GM18909 (cell line): ENCODE measurements around the gene RTL1.

Source experiments
- ATAC-seq: cut with Tn5 transposase; IDR thresholded peaks from one replicate; pipeline ENCODE4 v1.9.1; 2021; ENCODE audit warnings: mild to moderate bottlenecking; ENCODE audit not compliant: unreplicated experiment, poor library complexity

The RTL1 gene

DNA sequence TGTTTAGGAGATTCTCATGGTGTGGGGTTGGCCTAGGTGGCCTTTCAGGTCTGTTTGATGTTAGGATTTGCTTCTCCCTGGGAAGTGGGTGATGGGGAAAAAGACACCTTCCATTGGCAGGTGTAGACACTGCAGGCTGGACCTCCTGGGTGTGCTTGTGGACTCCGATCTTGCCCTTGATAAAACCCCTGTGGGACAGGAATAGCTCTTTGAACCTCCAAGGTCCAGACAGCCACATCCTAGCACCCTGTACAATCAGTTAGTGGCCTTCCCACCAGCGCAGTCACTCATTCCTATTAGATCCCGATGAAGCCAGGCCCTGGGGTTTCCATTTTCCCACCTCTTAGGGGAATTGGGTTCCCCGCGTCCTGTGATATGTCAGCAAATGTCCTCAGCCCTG lies 49.1 kb downstream of the RTL1 start:
- no peak for ATAC-seq

DNA sequence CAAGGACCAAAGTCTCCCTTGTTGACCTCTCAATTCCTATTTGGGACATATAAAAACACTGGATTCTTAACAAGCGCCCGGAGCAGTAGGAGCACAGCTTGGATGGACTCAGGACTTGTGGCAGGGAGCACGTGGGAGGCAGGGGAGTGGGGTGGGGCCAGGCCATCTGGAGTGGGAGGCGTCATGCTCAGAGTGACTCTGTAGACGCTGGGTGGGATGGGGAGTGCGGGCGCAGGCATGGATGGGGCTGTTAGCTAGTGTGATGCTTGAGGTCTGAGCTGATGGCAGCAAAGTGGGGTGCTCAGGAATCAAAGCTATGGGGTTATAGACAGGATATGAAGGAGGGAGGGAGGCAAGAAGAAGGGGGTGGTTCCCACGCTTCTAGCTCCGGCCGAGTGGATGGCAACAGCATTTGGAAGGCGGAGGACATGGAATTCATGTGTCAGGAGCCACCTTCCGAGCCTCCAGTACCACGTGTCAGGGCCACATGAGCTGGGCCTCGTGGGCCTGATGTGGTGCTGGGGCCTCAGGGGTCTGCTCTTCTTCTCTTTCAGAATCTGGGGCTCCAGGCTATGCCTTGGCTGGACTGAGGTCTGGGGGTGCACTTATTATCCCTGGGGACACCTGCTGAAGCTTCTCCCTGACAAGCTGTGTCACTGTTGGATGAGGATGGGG lies 51.4 kb downstream of the RTL1 start:
- no peak for ATAC-seq

DNA sequence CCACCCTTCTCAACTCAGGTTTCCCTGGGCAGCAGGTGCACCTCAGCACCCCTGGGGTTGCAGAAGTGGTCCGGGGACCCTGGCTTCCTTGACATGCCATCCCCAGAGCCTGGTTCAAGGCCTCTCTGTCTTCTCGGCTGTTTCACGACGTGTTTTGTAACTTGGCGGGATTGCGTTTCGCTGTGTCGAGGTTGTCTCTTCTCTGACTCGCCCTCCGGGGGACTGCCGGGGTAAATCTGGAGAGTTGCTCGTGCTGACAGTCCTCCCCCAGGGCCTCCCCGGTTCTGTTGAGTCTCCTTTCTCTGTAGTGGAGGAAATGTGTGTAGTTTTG lies 52.0 kb downstream of the RTL1 start:
- ATAC-seq, result no peak

DNA sequence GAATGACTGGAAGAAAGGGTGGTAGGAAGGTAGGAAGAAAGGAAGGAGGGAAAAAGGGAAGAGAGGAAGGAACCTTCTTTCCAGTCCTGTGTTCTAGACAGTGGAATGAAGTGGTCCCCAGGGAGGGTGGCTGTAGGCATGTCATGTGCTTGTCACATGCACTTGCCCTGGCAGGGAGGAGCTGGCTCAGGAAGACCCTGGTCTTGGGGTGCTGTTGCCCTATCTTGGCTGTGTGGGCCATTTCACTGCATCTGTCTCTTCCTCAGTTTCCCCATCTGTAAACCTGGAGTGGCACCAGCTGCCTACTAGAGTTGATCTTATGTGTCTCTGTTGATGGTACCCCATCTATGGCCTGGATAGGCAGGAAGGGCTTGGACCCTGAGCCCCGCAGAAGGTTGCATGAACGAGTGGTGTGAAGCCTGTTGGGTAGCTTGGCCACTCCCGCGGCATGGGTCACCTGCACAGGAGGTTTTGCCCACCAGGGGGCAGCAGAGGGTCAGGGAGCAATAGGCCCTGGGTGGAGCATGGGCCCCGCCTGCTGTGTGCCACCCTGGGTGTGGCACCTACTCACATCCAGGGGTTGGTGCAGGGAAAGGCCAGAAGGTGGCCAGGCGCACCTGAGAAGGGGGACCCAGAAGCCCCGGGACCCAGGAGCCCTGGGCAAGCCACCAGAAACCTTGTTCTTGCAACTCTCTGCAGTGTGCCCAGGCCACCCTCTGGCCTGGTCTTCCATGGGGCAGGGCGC lies 52.5 kb downstream of the RTL1 start:
- peak; percentile 88 for ATAC-seq

DNA sequence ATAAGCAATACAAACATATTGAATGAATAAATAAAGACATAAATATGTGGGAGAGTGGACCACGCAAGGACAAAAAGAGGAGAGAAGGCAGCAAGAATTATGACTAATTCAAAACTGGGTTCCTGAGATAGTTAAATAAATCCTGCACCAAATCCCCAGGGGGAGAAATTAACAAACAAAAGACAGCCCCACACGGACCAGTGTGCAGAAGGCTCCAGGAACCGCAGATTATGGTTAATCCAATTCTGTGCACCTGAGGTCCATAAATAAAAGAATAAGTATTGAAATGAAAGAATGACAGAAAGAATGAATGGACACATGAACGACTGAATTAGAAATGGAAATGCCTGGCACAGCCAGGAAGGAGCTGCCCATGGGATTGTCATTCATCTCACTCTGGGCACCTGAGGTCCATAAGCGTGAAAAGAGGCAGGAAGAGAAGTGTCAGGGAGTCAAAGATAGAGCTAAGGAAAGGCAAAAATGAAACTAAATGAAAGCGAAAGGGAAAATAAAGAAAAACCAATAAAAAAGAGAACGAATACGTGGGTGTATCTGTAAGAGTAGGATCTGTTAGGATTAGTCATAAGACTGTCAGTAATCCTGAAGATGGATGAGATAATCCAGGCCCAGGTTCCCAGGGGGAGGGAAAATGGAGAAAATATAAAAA lies 54.3 kb downstream of the RTL1 start:
- no peak for ATAC-seq

DNA sequence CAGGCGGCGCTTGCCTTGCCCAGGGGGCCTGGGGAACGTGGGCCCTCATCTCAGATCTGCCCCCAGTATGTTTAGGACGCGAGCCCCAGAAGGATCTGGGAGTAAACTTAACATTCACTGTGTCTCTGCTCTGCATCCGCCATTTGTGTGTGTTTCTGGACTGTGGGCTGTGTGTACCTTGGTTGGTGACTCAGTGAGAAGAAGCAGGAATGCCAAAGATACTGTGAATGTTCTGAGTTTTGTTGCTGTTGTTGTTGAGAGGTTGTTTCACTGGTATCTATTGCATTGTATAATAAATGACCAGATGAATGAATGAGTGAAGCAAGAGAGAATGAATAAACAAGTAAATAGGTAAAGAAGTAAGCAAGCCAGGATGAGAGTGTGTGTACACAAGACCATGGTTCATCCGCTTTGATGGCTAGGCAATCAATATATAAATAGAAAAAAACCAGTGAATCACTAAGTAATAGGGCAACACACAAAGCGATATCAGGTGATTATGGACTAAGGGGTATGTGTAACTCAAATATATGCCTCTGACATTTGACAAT lies 57.1 kb downstream of the RTL1 start:
- ATAC-seq, result no peak

DNA sequence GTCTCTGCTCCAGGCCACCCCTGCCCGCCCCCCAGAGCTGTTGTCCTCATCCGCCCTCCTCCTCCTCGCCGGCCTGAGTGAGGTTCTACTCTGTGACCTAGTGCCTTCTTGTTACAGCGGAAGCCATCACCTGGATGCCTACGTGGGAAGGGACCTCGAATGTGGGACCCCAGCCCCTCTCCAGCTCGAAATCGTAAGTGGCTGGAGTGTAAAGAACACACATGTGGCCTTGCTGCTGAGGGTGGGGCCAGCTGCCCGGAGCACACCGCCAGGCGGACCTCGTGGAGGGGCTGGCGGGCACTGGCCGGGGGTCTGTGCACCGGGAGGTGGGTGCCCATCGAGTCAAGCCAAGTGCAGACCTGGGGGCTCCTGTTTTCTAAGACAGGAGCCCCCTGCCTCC lies 58.2 kb downstream of the RTL1 start:
- ATAC-seq, result no peak

DNA sequence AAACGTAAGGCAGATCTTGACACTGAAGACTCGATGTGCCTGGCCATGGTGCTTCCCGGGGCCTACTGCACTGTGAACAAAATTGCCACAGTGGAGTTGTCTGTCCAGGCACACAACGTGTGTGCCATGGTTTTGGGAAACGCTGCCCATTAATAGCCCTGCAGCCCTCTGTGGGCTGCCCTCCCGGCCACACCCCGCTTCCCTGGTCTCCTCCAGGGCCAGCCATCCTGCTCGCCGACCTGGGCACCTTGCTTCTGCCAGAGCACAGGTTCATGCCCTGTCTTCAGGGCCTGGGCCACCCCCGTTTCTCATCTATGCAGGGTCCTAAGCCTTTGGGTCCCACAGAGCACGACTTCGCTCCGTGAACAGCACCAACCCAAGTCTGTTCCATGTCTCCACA lies 58.7 kb downstream of the RTL1 start:
- ATAC-seq, result no peak

DNA sequence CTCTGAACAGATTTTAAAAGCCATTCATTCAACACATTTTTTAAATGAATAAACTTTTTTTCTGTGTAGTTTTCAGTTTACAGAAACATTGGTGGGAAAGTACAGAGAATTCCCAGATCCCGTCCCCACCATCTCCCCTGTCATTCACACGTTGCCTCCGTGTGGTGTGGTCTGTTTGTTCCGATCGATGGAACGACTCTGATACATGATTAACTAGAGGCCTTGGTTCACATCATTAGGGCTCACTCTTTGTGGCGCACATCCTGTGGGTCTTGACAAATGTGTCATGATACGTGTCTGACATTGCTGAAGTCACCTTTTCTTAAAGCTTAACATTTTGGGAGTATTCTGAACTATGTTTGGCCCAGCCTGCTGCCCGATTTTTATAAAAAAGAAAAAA lies 59.1 kb downstream of the RTL1 start:
- ATAC-seq, result no peak

DNA sequence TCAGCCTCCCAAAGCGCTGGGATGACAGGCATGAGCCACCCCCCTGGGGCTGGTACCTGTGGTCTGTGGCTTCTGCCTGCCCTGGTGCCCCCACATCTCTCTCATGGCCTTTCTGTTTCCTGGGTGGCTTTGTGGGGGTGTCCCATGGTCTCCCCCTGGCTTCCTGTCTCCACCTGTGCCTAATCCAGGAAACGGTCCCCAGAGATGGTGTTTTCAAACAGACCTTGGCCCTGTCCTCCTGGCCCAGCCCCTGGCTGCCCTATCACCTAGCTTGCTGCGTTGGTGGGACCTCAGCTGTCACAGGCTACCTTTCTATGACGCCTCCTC lies 59.5 kb downstream of the RTL1 start:
- no peak for ATAC-seq

DNA sequence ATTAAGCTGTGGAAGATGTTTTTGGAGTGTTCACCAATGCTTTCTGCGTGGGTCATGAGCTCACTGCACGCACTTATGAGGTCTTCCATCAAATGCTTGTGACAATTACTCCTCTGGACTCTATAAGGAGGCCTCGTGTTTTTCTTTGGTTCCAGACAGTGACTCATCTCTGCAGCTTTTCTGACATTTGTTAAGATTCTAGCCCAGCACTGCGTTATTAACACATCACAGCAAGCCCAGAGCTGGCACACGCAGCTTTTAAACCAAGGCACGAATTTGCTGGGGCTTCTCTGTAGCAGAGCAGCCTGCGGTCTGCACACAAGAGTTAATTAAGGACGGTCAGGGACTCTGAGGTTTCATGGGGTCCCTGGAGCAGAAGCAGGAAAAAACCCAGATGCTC lies 60.7 kb downstream of the RTL1 start:
- no peak for ATAC-seq

DNA sequence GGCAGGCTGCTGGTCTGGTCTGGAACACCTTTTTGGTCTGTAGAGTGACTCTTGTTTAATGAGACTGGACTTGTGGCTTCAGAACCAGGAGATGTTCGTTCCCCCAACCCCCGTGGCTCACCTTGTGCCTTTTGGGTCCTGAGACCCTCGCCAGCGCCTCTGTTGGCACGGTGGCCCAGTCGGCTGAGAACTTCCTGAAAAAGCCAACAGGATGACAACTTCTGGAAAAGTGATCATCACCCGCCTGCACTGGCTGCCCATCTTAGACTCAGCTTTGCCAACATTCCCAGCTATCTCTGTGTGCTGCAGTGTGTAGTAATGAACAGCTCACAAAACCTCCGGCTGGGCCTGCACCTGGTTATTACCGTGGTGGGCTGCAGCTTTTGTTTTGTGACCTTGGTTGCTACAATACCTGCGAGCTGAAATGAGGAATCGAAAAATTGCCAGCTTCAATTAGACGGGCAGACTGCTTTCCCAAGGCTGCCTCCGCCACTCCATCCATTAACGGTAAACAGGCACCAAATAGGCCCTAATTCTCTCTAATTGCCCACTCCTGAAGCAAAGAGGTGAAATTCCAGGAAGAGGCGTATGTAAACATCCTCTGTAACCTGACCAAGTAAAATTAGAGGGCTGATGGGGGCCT lies 61.6 kb downstream of the RTL1 start:
- no peak for ATAC-seq

DNA sequence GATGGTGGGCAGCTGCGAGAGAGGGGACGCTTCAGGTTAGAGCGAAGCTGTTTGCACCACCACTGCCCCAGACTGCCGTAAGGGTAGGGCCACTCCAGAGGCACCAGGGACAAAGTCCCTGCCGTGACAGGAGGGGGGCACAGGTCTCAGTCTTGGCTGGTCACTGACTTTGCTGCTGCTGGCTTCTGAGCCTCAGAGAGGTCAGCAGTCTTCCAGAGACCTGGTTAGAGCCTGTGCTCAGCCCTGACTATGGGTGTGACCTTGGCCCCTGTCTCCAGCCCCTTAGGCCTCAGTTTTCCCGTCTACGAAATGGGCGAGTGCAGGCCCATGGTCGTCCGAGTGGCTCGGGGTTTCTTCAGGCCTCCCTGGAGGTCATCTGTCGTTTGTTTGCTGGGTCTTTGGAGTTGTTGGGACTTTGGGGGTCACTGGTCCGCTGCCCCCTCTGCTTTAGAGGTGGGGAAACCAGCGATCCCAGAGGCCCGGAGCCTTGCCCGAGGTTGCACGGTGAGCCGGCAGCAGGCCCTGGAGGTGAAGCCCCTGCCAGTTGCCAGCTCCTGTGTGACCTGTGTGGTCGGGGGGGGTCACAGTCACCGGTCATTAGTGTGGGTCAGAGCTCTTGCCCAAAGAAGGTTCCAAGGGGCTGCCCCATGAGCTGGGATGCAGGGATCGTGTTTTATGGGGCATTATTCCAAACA lies 62.3 kb downstream of the RTL1 start:
- ATAC-seq, result no peak

DNA sequence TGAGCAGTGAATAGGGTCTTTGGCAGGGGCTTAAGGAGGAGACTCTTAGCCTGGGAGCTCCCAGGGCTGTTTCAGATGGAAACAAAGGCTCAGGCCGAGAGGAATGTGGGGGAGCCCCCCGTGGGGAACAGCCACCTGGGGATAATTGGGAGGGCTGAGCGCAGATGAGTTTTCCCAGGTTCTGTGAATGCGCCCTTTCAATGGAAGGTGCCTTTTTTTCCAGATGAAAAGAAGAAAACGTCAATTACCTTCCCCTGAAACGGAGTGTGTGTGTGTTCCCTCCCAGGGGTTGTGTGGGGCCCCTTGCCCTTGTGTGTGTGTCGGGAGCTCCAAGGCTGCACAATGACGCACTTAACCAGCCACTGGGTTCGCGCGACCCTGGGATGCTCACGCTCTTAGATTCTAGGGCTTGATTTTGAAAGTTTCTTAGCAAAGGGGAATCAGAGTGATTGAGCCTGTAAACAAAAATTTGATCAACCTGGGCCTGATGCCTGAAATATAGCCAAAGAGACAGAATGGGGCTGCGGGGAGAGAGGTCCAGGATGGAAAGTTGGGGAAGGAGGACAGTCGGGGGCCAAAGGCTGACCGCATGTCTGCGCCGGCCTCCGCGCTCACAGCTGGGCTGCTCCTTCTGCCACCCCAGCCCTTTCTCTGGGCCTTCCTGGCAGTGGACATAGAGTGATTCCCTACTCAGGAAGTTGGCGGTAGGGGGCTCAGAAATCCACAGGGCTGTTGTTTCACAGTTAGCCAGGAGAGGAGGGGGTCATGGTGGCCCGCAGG lies 63.0 kb downstream of the RTL1 start:
- no peak for ATAC-seq

DNA sequence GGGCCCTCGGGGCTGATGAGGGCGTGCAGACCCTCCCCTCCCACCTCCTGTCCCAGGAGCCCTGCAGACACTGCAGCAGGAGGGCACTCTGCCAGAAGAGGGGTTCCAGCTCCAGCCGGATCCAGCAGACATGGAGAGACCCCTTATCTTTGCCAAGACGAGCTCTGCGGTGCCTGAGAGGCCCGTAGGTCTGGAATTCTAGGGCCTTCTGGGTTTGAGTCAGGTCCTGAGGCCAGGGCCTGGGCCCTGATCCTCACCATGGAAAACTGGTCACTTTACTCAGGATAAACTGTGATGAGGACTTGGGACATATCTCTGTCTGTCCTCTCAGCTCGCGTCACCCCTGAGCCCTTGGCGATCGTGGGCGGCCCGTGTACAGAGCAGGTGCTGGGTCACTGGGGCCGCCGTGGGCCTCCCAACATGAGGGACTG lies 63.8 kb downstream of the RTL1 start:
- no peak for ATAC-seq

DNA sequence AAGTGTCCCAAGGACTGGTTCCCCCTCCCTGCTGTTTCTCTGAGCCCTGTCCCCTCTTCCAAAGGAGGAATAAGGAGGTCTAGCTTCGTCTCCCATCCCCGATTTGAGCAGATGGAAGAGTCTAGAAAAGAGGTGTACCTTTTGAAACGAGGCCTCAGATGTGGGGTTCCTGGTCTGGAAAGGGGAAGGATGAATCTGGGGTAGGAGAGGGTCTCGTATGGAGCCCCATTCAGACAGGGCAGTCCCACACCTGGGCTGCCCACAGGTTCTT lies 64.3 kb downstream of the RTL1 start:
- ATAC-seq, result no peak

DNA sequence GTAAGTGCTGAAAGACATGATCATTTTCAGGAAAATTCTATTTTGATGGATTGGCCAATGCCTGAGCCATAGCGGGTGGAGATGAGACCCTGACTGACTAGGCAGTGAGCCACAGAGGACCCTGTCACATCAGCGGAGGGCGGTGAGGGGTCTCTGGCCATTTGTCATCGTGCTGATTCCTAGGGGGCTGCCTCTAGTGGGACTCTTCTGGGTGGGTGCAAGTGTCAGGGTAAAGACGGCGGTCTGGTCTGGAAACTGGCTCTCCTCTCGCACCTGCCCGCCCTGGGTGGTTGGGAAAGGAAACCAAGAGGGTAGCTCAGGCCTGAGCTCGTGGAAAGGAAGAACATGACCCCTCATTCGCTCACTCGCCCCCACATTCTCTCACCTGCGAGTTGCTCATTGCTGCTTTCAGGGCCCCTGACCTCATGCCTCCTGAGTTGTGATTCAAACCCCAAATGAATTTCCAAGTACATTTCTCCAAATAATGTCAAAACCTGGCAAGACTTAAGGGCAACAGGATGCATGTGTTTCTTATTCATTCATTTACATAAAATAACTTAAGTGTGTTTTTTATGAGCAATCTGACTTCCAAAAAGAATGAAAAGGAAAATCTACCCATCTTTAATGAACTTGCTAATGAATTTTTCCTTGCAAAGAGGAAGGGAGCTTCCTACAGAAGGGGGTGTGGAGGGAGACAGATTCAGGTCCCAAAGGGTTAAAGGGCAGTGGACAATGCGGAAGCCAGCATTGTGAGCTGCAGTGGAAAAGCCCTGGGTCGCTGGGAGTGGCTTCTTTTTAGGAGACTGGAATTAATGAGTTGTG lies 64.8 kb downstream of the RTL1 start:
- no peak for ATAC-seq

DNA sequence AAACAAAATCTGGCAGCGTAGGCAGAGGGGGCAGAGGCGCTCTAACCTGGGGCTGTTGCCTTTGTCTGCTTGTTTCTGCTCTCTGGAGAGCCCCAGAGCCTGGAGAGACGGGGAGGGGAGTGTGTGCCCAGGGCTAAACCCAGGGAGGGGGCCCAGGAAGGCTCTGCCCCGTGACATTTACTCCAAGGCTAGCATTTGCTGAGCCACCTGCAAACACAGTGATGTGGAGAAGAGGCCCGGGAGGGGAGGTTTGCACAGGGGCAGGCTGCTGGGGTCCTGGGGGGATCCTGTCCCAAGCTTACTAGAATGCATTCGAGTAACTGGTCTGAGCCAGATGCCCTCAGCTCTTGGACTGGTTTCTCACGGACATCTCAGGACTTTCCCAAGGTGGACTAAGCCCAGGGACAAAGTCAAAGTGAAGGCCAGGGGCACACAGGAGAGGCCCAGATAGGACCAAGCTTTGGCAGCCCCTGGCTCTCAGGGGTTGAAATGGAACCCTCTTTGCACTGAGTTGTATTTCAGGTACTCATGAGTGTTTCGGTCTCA lies 65.6 kb downstream of the RTL1 start:
- ATAC-seq, result no peak
